ENCODE results near the gene RBPJL. TPM values are rescaled to one million over a fixed set of nuclear protein-coding genes. Genes with fewer than 3 reads are reported as not detected.

Gene RBPJL
- total and polyA plus RNA-seq, 2 of the 13 experiments (the other 11 are each of a cell fraction or from before 2014, with no cell fraction given) = not detected

DNA sequence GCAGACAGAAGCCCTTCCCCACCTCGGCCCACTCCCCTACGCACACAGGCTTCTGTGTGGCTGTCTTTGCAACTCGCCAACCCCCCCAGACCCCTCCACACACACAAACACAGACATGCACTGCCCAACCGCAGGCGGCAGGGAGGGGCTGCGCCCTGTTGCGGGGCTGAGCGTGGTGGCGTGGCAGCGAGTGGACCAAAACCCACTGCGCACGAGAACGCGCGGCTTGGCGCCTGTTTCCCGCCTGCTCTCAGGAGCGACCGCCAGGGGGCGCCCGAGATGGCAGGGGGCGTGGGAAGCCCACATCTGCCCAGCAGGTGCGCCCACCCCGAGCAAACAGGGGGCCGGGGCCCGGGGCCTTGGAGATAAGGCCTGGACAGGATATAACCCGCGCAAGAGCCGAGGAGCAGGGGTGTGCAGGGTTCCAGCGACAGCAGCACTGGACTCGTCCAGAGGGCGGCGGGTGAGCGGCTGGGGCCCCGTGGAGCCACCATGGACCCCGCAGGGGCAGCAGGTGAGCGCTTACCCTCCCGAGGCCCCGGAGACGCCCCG is at the start of gene RBPJL (continued):
- TF ChIP-seq NONO (IDR thresholded peaks at IDR 0.05) (no peak), NONO (CRISPR knock-in tag; conservative IDR thresholded peaks at IDR 0.05) (peak; percentile 46; the same call in 1 of the 2 replicates), RELA (CRISPR knock-in tag; IDR thresholded peaks at IDR 0.05) (0 out of 2 replicates have a peak, but pooled peaks have one; percentile 24), WIZ (CRISPR knock-in tag; IDR thresholded peaks at IDR 0.05) (no peak), MXD3 (CRISPR knock-in tag; IDR thresholded peaks at IDR 0.05) (peak; percentile 36; the same call in 1 of the 2 replicates), ZNF501 (CRISPR knock-in tag; IDR thresholded peaks at IDR 0.05) (peak; percentile 64; the same call in 1 of the 2 replicates), GATAD2A (CRISPR knock-in tag; IDR thresholded peaks at IDR 0.05) (0 out of 2 replicates have a peak, but pooled peaks have one; percentile 12), ZNF407 (CRISPR knock-in tag; IDR thresholded peaks at IDR 0.05; ENCODE audit: not compliant biosample characterization) (peak; percentile 73), TRIM22 (IDR thresholded peaks at IDR 0.05) (no peak), EZH2 (conservative IDR thresholded peaks at IDR 0.05; ENCODE audit: low read depth, low read length) (peak; percentile 83; the same call in 1 of the 2 replicates), SETDB1 (CRISPR knock-in tag; IDR thresholded peaks at IDR 0.05; ENCODE audit: borderline replicate concordance) (0 out of 2 replicates have a peak, but pooled peaks have one; percentile 12)
- TF ChIP-seq, protein P1, sequence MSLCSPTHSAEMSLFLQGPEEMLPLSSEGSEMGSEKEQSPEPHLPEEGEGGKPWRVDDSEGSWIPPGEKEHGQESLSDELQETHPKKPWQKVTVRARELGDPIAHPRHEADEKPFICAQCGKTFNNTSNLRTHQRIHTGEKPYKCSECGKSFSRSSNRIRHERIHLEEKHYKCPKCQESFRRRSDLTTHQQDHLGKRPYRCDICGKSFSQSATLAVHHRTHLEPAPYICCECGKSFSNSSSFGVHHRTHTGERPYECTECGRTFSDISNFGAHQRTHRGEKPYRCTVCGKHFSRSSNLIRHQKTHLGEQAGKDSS (CRISPR knock-in tag; IDR thresholded peaks at IDR 0.05; ENCODE audit: borderline replicate concordance, low read depth) = 0 out of 2 replicates have a peak, but pooled peaks have one; percentile 36
- TF ChIP-seq, protein P2, sequence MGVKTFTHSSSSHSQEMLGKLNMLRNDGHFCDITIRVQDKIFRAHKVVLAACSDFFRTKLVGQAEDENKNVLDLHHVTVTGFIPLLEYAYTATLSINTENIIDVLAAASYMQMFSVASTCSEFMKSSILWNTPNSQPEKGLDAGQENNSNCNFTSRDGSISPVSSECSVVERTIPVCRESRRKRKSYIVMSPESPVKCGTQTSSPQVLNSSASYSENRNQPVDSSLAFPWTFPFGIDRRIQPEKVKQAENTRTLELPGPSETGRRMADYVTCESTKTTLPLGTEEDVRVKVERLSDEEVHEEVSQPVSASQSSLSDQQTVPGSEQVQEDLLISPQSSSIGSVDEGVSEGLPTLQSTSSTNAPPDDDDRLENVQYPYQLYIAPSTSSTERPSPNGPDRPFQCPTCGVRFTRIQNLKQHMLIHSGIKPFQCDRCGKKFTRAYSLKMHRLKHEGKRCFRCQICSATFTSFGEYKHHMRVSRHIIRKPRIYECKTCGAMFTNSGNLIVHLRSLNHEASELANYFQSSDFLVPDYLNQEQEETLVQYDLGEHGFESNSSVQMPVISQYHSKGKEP (CRISPR knock-in tag; IDR thresholded peaks at IDR 0.05) = 0 out of 2 replicates have a peak, but pooled peaks have one; percentile 18
- TF ChIP-seq, protein P3, sequence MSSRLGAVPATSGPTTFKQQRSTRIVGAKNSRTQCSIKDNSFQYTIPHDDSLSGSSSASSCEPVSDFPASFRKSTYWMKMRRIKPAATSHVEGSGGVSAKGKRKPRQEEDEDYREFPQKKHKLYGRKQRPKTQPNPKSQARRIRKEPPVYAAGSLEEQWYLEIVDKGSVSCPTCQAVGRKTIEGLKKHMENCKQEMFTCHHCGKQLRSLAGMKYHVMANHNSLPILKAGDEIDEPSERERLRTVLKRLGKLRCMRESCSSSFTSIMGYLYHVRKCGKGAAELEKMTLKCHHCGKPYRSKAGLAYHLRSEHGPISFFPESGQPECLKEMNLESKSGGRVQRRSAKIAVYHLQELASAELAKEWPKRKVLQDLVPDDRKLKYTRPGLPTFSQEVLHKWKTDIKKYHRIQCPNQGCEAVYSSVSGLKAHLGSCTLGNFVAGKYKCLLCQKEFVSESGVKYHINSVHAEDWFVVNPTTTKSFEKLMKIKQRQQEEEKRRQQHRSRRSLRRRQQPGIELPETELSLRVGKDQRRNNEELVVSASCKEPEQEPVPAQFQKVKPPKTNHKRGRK (CRISPR knock-in tag; IDR thresholded peaks at IDR 0.05) = no peak

Measured in HepG2 (cell line).